Activated CD4-positive, alpha-beta T cell treated with anti-CD3 and anti-CD28 coated beads for 48 hours (primary cell): ENCODE results near the gene DZIP1L.
"Not testable (repeated sequence)": the region's sequence is repeated elsewhere in the genome, so short reads cannot be mapped to it uniquely, and the experiment has no call there.

Source experiments
- DNase-seq: peaks from one replicate; pipeline ENCODE4 v3.0.0-alpha.2; 2020

Gene DZIP1L

DNA sequence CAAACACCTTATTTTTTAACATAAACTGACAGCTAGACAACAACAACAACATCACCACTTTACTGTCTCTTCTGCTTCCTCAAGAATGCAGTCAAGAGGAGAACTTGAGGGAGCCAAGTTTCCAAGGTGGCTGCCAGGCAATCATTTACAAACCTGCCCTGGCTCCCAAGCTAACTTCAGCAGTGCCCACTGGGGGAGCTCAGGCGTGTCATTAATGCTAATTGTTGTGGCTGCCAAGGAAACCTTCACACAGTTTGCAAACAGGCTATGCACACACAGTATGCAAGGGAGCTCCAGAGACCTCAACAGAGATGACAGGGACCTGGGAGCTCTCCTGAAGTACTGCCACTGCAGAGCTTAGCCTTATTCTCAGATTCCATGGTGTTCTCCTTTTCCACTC lies 2.1 kb downstream of the DZIP1L start:
- no peak for DNase-seq

- no peak for DNase-seq
Observed at GRCh38 chr3:138112362-138112761, 3.0 kb downstream of the DZIP1L start.

- DNase-seq, result no peak
Observed at GRCh38 chr3:138105598-138105997, 9.8 kb downstream of the DZIP1L start.

- no peak for DNase-seq
Observed at GRCh38 chr3:138103466-138103865, 11.9 kb downstream of the DZIP1L start.

GRCh38 chr3:138101351-138101940 lies 14.0 kb downstream of the DZIP1L start:
- not testable (repeated sequence) for DNase-seq

GRCh38 chr3:138099417-138099816 lies 16.0 kb downstream of the DZIP1L start:
- no peak for DNase-seq

DNA sequence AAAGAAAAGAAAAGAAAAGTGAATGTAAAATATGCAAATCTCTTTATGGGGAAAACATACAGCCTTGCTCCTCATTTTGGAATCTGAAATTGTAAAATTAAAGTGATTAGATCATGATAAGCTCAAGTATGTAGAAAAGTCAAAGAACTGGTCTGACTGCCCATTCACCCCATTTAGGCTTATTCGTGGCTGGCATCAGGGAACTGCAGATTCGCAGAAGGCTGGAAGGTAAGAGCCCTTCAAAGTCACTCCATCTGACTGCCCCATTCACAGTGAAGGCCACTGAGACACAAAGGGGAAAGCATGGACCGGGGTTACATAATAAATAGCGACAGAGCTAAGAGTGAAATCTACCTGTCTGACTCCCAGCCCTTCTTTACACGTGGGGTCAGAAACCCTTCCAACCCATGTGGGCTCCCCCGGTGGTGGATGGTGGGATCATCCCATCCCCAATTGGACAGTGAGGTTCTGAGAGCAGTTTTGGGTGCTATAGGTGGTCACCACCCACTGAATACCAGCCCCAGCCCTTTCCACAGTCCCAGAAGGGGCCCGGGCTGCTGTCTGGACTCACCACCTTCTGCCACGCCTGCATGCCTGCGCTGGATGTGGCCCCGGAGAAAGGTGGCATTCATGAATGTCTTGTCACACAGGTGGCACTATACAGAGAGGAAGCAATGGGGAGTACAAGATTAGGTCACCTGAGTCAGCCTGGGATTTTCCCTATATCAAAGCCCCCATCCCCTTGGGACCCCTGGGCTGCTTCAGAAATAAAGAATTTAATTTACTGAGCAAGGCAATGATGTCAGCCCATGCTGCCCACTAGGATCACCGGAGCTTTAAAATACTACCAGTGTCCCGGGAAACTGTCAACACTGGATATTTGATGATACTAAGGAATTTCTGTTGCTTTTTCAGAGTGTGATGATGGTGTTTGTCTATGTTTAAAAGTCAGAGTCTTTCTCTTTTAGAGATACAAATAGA lies 17.9 kb downstream of the DZIP1L start:
- DNase-seq, result peak; percentile 37

DNA sequence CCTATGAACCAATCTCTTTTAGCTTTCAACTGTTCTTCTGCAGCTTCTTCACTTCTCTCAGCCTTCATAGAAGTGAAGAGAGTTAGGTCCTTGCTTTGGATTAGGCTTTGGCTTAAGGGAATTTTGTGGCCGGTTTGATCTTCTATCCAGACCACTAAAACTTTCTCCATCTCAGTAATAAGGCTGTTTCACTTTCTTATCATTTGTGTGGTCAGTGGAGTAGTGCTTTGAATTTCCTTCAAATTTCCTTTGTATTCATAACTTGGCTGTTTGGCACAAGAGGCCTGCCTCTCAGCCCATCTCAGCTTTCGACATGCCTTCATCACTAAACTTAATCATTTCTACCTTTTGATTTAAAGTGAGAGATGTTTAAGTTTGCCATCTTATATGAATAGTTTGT lies 21.7 kb downstream of the DZIP1L start:
- no peak for DNase-seq

DNA sequence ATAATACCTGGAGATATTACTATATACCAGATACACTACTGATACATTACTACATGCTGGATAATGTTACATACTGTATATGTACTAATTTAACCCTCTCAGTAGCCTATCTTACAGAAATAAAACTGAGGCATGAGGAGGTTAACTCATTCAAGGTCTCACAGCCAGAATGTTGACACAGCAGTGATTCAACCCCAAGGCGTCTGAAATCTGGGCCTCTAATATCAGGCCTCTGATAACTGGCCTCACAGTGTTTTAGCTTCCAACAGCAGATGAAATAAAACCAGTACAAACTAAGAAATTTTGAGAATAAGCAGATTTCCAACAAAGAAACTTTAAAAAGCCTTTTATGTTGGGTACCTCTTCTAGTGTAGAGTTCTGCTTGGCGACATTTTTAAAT lies 23.4 kb downstream of the DZIP1L start:
- DNase-seq, result no peak

GRCh38 chr3:138089091-138089490 lies 26.3 kb downstream of the DZIP1L start:
- DNase-seq, result no peak

DNA sequence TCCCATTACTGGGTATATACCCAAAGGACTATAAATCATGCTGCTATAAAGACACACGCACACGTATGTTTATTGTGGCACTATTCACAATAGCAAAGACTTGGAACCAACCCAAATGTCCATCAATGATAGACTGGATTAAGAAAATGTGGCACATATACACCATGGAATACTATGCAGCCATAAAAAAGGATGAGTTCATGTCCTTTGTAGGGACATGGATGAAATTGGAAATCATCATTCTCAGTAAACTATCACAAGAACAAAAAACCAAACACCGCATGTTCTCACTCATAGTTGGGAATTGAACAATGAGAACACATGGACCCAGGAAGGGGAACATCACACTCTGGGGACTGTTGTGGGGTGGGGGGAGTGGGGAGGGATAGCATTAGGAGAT lies 29.7 kb downstream of the DZIP1L start:
- not testable (repeated sequence) for DNase-seq

DNA sequence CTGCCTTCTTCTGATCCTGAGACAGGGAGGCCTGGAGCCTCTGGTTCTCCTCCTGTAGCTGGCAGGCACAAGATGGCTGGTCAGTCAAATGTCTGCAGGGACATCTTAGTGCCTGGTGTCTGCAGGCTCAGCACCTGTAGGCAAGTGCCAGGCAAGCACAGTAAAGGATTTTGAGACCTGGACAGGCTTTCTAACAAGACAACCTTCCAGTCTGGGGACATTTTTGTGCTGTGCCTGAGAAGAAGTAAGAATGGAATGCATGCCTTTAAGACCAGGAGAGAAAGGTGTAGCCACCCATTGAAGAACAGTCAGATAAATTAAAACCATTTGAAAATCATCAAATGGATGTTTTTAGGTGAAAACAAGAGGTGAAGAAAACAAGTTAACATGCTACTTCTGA lies 31.2 kb downstream of the DZIP1L start:
- no peak for DNase-seq

DNA sequence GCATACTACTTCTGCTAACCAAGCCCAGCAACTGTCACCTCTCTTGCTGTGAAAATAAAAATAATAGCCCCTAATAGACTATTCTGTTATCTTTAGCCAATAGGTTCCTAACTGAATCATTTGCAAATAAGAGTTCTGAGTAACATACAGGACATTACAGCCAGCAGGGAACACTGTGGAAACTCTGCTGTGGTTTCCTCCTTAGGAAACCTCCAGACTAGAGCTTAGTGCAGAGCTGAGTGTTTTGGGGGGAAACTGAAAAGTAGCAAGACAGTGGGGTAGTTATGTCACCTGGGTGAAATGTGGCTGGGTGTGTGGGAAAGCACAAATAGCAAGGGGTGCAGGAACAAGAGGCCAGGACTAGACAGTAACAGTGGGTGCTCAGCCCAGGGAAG lies 32.4 kb downstream of the DZIP1L start:
- no peak for DNase-seq

DNA sequence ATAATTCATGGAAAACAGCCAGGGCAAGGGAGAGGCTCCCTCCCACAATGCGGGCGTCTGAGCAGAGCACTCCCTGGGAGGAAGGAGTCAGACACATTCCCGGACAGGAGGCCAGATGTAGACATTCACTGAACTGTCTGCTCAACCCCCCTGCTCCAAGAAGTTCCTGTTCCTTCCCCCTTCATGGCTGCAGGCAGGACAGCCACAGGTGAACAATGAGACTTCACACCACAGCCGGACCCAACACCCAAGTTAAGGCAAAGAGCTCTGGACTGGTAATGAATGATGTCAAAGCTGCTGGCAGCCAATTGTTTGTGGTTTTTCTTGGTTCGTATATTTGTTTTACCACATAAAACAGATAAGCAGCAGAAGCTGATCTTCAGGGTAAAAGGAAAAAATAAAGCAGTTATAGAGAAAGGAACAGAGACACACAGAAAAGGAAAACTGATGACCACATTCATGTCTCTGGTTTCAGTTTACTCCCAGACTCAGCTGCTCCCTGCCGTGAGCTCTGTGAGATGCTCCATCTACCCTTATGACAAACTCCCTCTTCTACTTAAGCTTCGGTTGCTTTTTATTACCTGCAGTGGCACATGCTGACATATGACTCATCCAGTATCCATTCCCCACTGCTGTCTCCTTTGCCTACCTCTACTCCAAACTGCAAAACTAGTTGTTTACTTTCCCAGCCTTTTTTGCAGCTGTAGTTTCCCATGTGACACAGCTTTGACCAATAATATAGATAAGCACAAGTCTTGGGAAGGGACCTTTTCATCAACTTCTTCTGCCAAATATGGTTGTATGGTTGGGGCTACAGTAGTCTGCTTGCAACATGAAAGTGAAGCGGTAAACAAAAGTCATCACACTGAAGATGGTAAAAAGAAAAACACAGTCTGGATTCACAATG lies 33.1 kb downstream of the DZIP1L start:
- DNase-seq, result peak; percentile 37

DNA sequence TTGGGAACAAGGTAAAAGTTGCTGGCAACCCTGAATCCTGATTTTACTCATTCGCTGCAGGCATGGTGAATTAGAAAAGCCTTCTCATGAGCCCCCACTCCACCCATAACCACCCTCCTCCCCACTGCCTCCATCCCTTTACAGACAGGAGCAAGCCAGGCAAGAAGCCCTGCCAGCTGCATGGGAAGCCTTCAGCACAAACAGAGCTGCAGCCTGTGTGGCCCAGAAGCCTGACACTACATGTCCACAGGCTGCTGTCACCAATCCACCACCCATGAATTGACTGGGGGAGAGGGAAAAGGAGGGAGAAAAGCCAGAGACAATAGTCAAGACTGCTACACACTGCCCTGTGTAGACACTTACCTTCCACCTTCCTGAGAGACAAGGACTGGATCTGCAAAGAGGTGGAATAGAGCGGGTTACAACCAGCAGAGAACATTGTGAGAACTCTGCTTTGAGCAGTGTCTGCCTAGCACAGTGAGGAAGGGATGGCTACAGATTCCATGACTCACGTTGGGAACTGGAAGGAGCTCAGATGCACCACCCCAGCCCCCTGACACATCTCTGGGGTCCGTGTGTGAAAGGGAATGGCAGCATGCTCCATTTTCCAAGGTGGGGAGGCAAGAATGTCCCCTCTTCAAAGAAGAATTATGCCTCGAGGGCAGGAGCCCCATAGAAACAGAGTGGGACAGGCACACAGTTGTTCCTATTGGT lies 33.9 kb downstream of the DZIP1L start:
- no peak for DNase-seq

DNA sequence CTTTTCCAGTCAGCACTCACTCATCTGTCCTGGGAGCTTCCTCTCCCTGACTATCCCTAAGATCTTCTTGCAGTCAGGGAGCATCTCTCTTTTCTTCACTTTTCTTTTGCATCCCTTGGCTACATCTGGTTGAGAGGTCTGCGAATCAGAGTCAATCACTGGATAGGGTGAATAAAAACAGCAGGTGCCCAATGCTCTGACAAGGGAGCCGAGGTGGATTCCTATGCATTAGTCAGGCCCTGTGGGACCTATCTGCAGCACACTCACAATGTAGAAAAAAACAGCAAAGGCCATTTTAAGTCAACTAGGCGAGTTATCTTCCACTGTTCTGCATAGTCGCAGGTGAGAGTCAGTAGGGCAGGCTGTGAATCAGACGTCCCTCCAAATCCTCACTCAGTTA lies 35.5 kb downstream of the DZIP1L start:
- DNase-seq, result no peak

- DNase-seq, result peak; percentile 52
Observed at GRCh38 chr3:138078901-138079344, 36.5 kb downstream of the DZIP1L start.

GRCh38 chr3:138078096-138078495 lies 37.3 kb downstream of the DZIP1L start:
- DNase-seq, result no peak

- no peak for DNase-seq
Observed at GRCh38 chr3:138072796-138073195, 42.6 kb downstream of the DZIP1L start.

DNA sequence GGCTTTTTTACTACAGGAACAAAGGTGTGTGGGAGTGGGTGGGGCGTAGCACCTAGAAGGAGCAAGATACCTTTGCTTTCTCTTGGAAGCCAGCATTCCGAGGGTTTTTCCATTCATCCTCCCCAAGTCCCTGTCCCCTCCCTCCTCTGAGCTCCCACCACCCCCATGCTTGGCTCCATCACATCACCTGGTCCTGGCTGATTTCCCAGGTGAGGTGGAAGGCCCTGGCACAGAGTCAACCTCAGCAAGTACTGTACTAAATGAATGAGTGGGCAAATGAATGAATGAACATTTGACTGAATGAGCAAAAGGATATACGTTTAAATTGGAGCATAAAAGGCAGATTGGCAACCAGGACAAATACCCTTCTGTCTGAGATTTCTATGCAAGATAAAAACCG lies 45.4 kb downstream of the DZIP1L start:
- no peak for DNase-seq

- peak; percentile 88 for DNase-seq
Observed at GRCh38 chr3:138068579-138069174, 46.7 kb downstream of the DZIP1L start.

GRCh38 chr3:138068046-138068445 lies 47.4 kb downstream of the DZIP1L start:
- DNase-seq, result no peak
